Adrenal gland (tissue), 5 donors: Measurements from ENCODE around the gene REC8.

Source experiments
- POLR2A ChIP-seq, 2 donors: fragments of 450-650 bp; IDR thresholded peaks; one replicate each; pipeline ENCODE4 v1.6.1; 2017; ENCODE audit warnings: antibody characterized with exemption in 2 of 2, mild to moderate bottlenecking in 2 of 2, moderate library complexity in 1 of 2
- TF ChIP-seq, protein P1 (sequence below), 6 experiments: fragments of 450-650 bp in 4 of 6; fragments of 200-600 bp in 2 of 6; sonication (generic) in 1 of 6; IDR thresholded peaks; 1 replicate in 5 of 6; 2 replicates in 1 of 6; pipeline versions ENCODE4 v1.5.1 to v1.8.0; 2016 to 2021; ENCODE audit warnings: antibody characterized with exemption in 6 of 6, mild to moderate bottlenecking in 2 of 6, moderate library complexity in 1 of 6
- donor health status: DM: no; HTN: no; CAD: no.

DNA sequence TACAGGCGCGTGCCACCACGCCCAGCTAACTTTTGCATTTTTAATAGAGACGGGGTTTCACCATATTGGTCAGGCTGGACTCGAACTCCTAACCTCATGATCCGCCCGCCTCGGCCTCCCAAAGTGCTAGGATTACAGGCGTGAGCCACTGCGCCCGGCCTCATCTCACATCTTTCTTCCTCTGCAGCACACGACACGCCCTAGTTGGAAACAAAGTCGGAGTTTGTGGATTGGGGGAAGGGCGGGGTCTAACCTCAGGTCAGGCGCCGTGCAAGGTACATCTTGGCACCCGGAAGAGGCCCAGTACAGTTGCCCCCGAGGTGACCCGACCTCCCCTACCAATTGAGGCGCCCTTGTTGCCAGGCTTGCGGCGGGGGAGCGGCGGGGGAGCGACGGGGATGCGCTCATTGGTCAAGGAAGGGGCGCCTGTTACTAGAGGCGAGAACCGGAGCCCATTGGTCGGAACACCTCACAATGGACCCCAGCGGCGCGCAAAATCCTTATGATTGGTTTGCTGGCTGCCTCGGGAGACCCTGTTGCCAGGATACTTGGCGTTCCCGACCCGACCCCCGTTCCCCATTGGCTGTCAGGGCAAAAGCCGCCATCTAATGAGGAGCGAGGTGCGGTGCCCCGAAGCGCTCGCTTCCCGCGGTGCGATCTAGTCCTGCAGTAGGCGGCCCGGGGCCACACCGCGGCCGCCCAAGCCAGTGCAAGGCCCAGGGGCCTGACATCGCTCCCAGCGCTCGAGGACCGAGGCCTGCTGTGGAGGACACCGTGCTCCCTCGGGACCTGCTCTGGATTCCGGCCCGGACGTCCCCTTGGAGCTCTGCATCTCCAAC lies at the start of gene REC8:
- no peak for TF ChIP-seq POLR2A (IDR thresholded peaks at IDR 0.05)
- TF ChIP-seq, protein P1, sequence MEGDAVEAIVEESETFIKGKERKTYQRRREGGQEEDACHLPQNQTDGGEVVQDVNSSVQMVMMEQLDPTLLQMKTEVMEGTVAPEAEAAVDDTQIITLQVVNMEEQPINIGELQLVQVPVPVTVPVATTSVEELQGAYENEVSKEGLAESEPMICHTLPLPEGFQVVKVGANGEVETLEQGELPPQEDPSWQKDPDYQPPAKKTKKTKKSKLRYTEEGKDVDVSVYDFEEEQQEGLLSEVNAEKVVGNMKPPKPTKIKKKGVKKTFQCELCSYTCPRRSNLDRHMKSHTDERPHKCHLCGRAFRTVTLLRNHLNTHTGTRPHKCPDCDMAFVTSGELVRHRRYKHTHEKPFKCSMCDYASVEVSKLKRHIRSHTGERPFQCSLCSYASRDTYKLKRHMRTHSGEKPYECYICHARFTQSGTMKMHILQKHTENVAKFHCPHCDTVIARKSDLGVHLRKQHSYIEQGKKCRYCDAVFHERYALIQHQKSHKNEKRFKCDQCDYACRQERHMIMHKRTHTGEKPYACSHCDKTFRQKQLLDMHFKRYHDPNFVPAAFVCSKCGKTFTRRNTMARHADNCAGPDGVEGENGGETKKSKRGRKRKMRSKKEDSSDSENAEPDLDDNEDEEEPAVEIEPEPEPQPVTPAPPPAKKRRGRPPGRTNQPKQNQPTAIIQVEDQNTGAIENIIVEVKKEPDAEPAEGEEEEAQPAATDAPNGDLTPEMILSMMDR (IDR thresholded peaks at IDR 0.05): no peak
